ENCODE measurements around the gene PTGFRN. TPM values are rescaled to one million over a fixed set of nuclear protein-coding genes. Genes with fewer than 3 reads are reported as not detected.

PTGFRN gene
- total RNA-seq, 2 experiments from 2014 or later, result not detected

GRCh38 chr1:116921937-116922336 lies 12.2 kb downstream of the PTGFRN start:
- no peaks in the 10 kb centered on the region for H4K20me1 ChIP-seq (ENCODE audit: insufficient read depth, low read length)
- POLR2A ChIA-PET, result no interaction called here
- H2AFZ ChIP-seq (ENCODE audit: low read length), result no peak overlapping the region
- H3K9me2 ChIP-seq (ENCODE audit: insufficient read depth, low read length), result no peaks in the 10 kb centered on the region
- intact Hi-C loops (cut with micrococcal nuclease; ENCODE audit: unreplicated experiment), result no loop called here
- no peak overlapping the region for H3K4me2 ChIP-seq (ENCODE audit: low read length)
- TF ChIP-seq CTCF (conservative IDR thresholded peaks at IDR 0.05; ENCODE audit: low read length) (no peak), EZH2phosphoT487 (IDR thresholded peaks at IDR 0.05; ENCODE audit: borderline replicate concordance, low read depth, low read length) (no peak)
- H3K4me1 ChIP-seq (ENCODE audit: insufficient read depth, low read length, poor library complexity, severe bottlenecking), result no peaks in the 10 kb centered on the region
- H3K79me2 ChIP-seq (ENCODE audit: insufficient read depth, low read depth, low read length), result no peaks in the 10 kb centered on the region
- H3K4me3 ChIP-seq (ENCODE audit: low read depth, low read length, poor library complexity, severe bottlenecking), result no peak overlapping the region
- H3K9me3 ChIP-seq (ENCODE audit: low read length), result no peaks in the 10 kb centered on the region
- H3K27ac ChIP-seq (ENCODE audit: low read depth, low read length, poor library complexity, severe bottlenecking), result no peak overlapping the region
- H3K36me3 ChIP-seq (ENCODE audit: insufficient read depth, low read length), result no peaks in the 10 kb centered on the region
- no peak for DNase-seq (ENCODE audit: low spot score)
- no TSS peak for BruUV-seq (replicated peaks)
- CTCF ChIA-PET (ENCODE audit: unreplicated experiment), result no interaction called here

DNA sequence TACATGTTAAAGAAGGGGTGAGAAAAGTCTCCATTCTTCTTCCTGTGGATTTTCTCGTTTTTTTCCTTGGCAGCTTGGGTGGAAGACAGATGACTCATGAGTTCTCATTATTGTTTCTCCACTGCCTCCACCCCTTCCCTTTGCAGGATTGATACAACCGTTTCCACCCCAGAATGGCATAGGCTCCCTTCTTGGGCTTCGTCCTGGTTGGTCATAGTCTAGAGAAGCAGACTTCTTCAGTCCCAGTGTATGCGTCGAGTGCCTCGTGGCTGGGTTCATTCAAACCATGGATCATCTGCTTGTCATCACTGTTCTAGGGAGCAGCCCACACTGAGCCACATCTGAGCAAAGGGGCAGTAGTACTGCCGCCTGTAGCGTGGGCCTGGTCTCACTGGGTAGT lies 13.7 kb downstream of the PTGFRN start:
- no TSS peak for BruUV-seq (replicated peaks)
- CTCF ChIA-PET (ENCODE audit: unreplicated experiment), result no interaction called here
- H3K4me2 ChIP-seq (ENCODE audit: low read length), result no peak overlapping the region
- H4K20me1 ChIP-seq (ENCODE audit: insufficient read depth, low read length), result no peaks in the 10 kb centered on the region
- H3K27ac ChIP-seq (ENCODE audit: low read depth, low read length, poor library complexity, severe bottlenecking), result no peak overlapping the region
- H3K9me2 ChIP-seq (ENCODE audit: insufficient read depth, low read length), result no peaks in the 10 kb centered on the region
- no peak for DNase-seq (ENCODE audit: low spot score)
- intact Hi-C loops (cut with micrococcal nuclease; ENCODE audit: unreplicated experiment), result no loop called here
- no peak overlapping the region for H2AFZ ChIP-seq (ENCODE audit: low read length)
- H3K4me1 ChIP-seq (ENCODE audit: insufficient read depth, low read length, poor library complexity, severe bottlenecking), result no peaks in the 10 kb centered on the region
- no peaks in the 10 kb centered on the region for H3K36me3 ChIP-seq (ENCODE audit: insufficient read depth, low read length)
- H3K9me3 ChIP-seq (ENCODE audit: low read length), result no peaks in the 10 kb centered on the region
- TF ChIP-seq EZH2phosphoT487 (IDR thresholded peaks at IDR 0.05; ENCODE audit: borderline replicate concordance, low read depth, low read length), result no peak
- H3K79me2 ChIP-seq (ENCODE audit: insufficient read depth, low read depth, low read length), result no peaks in the 10 kb centered on the region
- no peak overlapping the region for H3K4me3 ChIP-seq (ENCODE audit: low read depth, low read length, poor library complexity, severe bottlenecking)
- POLR2A ChIA-PET, result no interaction called here

DNA sequence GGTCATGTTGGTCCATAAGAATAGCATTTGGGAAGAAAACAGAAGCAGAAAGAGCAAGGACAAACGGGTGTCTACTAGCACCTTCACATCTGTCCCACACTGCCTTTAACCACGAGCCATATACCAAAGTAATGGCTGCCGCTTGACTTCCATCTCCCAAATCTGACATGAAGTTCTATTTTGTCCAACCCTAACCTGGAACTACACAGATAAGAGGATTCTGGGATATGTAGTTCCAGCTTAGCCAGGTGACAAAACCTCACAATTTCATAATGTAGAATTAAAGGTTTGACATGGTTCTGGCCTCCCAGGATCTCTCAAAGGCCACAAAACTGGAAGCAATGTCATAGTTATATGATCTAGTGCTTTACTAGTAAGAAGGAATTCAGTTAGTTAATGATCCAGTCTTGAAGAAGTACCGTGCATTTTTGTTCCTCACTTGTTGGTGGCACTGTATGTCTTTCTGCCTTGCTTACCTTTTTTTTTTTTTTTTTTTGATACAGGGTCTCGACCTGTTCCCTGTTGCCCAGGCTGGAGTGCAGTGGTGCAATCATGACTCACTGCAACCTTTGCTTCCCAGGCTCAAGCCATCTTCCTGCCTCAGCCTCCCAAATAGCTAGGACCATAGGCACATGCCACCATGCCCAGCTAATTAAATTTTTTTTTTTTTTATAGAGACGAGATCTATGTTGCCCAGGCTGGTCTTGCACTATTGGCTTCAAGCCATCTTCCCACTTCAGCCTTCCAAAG lies 17.5 kb downstream of the PTGFRN start:
- ChIA-PET POLR2A (no interaction called here), CTCF (ENCODE audit: unreplicated experiment) (no interaction called here)
- Histone ChIP-seq H3K36me3 (ENCODE audit: insufficient read depth, low read length) (no peaks in the 10 kb centered on the region), H3K9me3 (ENCODE audit: low read length) (no peaks in the 10 kb centered on the region), H3K9me2 (ENCODE audit: insufficient read depth, low read length) (no peaks in the 10 kb centered on the region), H4K20me1 (ENCODE audit: insufficient read depth, low read length) (no peaks in the 10 kb centered on the region), H3K4me3 (ENCODE audit: low read depth, low read length, poor library complexity, severe bottlenecking) (no peak overlapping the region), H3K4me2 (ENCODE audit: low read length) (no peak overlapping the region), H2AFZ (ENCODE audit: low read length) (no peak overlapping the region), H3K27ac (ENCODE audit: low read depth, low read length, poor library complexity, severe bottlenecking) (no peak overlapping the region), H3K4me1 (ENCODE audit: insufficient read depth, low read length, poor library complexity, severe bottlenecking) (no peaks in the 10 kb centered on the region), H3K79me2 (ENCODE audit: insufficient read depth, low read depth, low read length) (no peaks in the 10 kb centered on the region)
- BruUV-seq (replicated peaks), result no TSS peak
- no peak for TF ChIP-seq CTCF (conservative IDR thresholded peaks at IDR 0.05; ENCODE audit: low read length)
- no peak for TF ChIP-seq EZH2phosphoT487 (IDR thresholded peaks at IDR 0.05; ENCODE audit: borderline replicate concordance, low read depth, low read length)
- DNase-seq (ENCODE audit: low spot score), result no peak
- intact Hi-C loops (cut with micrococcal nuclease; ENCODE audit: unreplicated experiment), result no loop called here
